ENCODE data around the gene STX11.

The STX11 gene

GRCh38 chr6:144143878-144144277, 6.4 kb upstream of the STX11 start:
- DNase-seq: no peak

GRCh38 chr6:144144996-144145395, 5.3 kb upstream of the STX11 start:
- DNase-seq: no peak

- DNase-seq: no peak
Observed at GRCh38 chr6:144145541-144145940, 4.8 kb upstream of the STX11 start.

GRCh38 chr6:144148886-144149285, 1.4 kb upstream of the STX11 start:
- DNase-seq: no peak

- no peak for DNase-seq
Observed at GRCh38 chr6:144149558-144149893, 791 bp upstream of the STX11 start.

- peak; percentile 82 for DNase-seq
Observed at GRCh38 chr6:144150710-144151657, 667 bp downstream of the STX11 start.

- DNase-seq: no peak
Observed at GRCh38 chr6:144152334-144152900, 2.1 kb downstream of the STX11 start.

GRCh38 chr6:144153260-144153659, 2.9 kb downstream of the STX11 start:
- DNase-seq: no peak

- DNase-seq: no peak
Observed at GRCh38 chr6:144153971-144154370, 3.7 kb downstream of the STX11 start.

GRCh38 chr6:144155529-144155928, 5.2 kb downstream of the STX11 start:
- DNase-seq: no peak

- DNase-seq: no peak
Observed at GRCh38 chr6:144156338-144156737, 6.0 kb downstream of the STX11 start.

DNA sequence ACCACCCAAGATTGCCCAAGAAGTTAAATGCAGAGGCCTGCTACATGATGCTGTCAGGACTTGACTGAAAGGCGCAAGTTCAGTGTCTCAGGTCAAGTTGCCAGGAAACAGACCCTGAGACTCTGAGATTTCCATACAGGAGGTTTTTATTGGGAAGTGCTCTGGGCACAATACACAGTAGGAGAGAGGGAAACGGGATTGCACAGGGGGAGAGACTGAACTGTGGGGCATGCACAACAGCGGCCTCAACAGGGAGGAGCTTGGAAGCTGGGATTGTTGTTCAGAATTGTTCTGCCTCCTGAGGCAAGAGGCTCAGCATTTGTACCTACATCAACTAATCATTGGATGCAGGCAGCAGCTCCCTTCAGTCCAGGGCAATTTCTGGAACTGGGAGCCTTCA, 6.7 kb downstream of the STX11 start:
- DNase-seq: no peak

- DNase-seq: peak; percentile 39
Observed at GRCh38 chr6:144158133-144158532, 7.8 kb downstream of the STX11 start.

GRCh38 chr6:144159223-144159622, 8.9 kb downstream of the STX11 start:
- no peak for DNase-seq

DNA sequence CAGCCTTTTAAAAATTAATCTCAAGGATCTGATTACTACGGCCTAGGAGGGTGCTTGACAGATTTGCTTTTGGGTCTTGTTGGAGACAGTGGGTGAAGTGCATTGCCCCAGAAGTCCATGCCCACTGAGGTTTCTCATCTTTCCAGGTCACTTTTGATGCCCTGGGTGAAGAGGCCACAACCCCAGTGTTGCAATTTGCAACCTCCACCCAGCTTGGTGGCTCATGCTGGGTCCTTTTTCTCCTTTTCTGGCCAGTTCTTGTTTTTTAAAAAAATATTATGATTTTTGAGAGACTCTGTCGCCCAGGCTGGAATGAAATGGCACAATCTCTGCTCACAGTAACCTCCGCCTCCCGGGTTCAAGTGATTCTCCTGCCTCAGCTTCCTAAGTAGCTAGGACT, 9.4 kb downstream of the STX11 start:
- no peak for DNase-seq

DNA sequence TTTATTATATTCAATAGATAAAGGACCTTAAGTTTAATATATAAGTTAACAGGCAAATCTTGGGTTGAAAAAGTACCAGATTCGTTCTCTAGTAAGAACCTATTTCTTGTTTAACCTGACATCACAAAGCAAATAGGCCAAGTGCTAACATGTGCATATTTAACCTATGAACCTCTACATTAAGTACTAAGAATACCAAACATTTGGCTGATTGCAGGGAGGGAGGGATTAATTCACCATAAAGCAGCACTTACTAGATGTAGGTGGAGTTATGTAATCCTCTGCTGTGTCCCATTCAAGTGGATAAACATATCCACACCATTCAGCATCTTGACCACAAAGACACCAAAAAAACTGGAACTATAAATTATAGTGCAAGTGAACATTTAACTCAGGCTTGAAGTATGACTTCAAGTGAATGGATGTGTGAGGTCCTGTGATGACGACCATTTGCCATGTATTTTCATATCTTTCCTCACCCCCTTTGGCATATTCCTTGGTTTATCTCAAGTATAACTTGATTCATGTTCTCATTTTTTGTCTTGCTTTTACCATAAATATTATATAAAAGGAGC, 10.2 kb downstream of the STX11 start:
- DNase-seq: peak; percentile 31

DNA sequence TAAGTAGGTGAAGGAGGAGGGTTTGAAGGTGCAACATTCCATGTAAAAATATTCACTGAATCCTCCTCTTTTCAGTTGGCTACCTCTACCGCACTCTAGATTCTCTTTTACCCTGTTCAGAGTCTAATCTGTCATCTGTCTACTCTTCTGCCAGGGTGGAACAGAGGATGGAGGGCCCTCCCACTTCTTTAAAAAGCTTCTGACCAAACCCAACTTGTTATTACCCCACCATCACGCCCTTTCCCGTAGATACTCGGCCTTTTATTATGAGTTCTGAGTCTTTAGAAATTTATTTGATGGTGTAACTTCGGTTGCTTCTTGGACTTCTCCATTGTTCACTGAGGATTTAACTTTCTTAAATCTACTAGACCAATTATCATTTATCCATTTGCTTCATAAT, 11.7 kb downstream of the STX11 start:
- no peak for DNase-seq

DNA sequence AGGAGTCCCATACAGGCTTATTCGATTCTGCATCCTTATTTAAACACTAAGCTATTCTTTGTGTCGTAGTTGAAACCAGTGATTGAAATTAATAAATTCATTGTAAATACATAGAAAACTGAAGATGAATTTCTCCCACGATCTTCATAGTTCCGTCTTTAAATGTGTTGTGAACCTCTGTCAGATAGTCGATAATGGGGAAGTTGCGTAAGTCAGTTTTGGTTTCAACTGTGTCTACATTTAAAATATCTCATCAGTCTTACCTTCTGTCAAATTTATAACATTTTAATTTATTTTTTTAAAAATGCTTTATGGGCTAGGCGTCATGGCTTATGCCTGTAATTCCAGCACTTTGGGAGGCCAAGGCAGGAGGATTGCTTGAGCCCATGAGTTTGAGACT, 12.7 kb downstream of the STX11 start:
- DNase-seq: peak; percentile 75

GRCh38 chr6:144165784-144166183, 15.5 kb downstream of the STX11 start:
- DNase-seq: no peak

- no peak for DNase-seq
Observed at GRCh38 chr6:144170044-144170443, 19.7 kb downstream of the STX11 start.

DNA sequence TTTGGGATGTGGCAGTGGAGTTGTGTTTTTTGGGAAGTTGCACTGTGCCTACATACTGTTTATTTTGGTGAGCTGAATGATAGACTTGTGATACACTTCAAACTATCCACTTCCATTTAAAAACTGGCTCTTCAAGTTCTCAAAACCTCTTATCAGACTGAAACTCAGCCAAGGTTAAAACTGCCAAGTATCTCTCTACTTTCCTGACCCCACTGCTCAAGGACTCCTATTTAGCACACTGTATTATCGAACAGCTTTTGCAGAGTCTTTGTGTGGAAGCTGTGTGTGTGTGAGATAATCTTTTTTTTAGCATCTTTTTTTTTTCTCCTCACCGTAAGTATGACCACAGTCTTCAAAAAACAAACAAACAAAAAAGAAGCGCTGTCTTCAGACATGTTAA, 21.1 kb downstream of the STX11 start:
- peak; percentile 62 for DNase-seq

GRCh38 chr6:144174006-144174405, 23.7 kb downstream of the STX11 start:
- DNase-seq: no peak

- DNase-seq: no peak
Observed at GRCh38 chr6:144176043-144176442, 25.7 kb downstream of the STX11 start.

- DNase-seq: no peak
Observed at GRCh38 chr6:144177726-144178125, 27.4 kb downstream of the STX11 start.

All from hematopoietic multipotent progenitor cell treated with erythropoietin and hydrocortisone succinate and interleukin-3 and kit ligand, for 4 days (in vitro differentiated cells).